Liver (tissue), 9 donors: Measurements from ENCODE around the gene TCEA3. TPM values are rescaled to one million over a fixed set of nuclear protein-coding genes. Genes with fewer than 3 reads are reported as not detected.
A peak's percentile ranks its signal among the peaks of the same experiment; 100 is the strongest.

ENCODE experiments used
- DNase-seq: peaks from one replicate; pipeline ENCODE4 v3.0.0-alpha.2; 2017; ENCODE audit warnings: low spot score
- H3K27ac ChIP-seq, 2 donors: one replicate each; pipeline ENCODE4 v1.7.0; 2013; ENCODE audit warnings: inconsistent platforms in 2 of 2, low read length in 2 of 2, control low read depth in 1 of 2, low read depth in 1 of 2, mild to moderate bottlenecking in 1 of 2
- H3K27me3 ChIP-seq, 4 donors: one replicate each; pipeline versions ENCODE4 v1.6.1 to v1.7.0; 2013; ENCODE audit warnings: low read length in 3 of 4, inconsistent platforms in 1 of 4, mild to moderate bottlenecking in 1 of 4, moderate library complexity in 1 of 4; ENCODE audit not compliant: control insufficient read depth in 4 of 4, insufficient read depth in 4 of 4
- H3K36me3 ChIP-seq, 4 donors: one replicate each; pipeline versions ENCODE4 v1.6.1 to v1.7.0; 2013; ENCODE audit warnings: low read length in 3 of 4, mild to moderate bottlenecking in 3 of 4, low read depth in 1 of 4, moderate library complexity in 1 of 4; ENCODE audit not compliant: control insufficient read depth in 4 of 4, insufficient read depth in 3 of 4
- H3K4me1 ChIP-seq, 4 donors: one replicate each; pipeline versions ENCODE4 v1.6.1 to v1.7.0; 2013; ENCODE audit warnings: low read length in 3 of 4, mild to moderate bottlenecking in 3 of 4, moderate library complexity in 1 of 4; ENCODE audit not compliant: control insufficient read depth in 4 of 4, insufficient read depth in 4 of 4
- H3K4me3 ChIP-seq, 3 donors: one replicate each; pipeline versions ENCODE4 v1.6.1 to v1.7.0; 2013; ENCODE audit warnings: low read length in 3 of 3, control low read depth in 1 of 3, low read depth in 1 of 3, mild to moderate bottlenecking in 1 of 3
- H3K9ac ChIP-seq, 2 donors: one replicate each; pipeline ENCODE4 v1.7.0; 2013; ENCODE audit warnings: low read length in 2 of 2, mild to moderate bottlenecking in 2 of 2, moderate library complexity in 2 of 2, control low read depth in 1 of 2, low read depth in 1 of 2
- H3K9me3 ChIP-seq, 4 donors: one replicate each; pipeline versions ENCODE4 v1.6.1 to v1.7.0; 2013; ENCODE audit warnings: low read length in 3 of 4; ENCODE audit not compliant: control insufficient read depth in 4 of 4
- EGR1 ChIP-seq, 2 donors: IDR thresholded peaks; 2 replicates each; pipeline ENCODE4 v1.6.1; 2016 to 2018; ENCODE audit warnings: antibody characterized with exemption in 2 of 2, low read depth in 2 of 2
- FOXA1 ChIP-seq: IDR thresholded peaks from 2 replicates; pipeline ENCODE4 v1.6.1; 2016; ENCODE audit warnings: antibody characterized with exemption
- FOXA2 ChIP-seq: IDR thresholded peaks from 2 replicates; pipeline ENCODE4 v1.6.1; 2016; ENCODE audit warnings: antibody characterized with exemption
- GABPA ChIP-seq, 2 donors: IDR thresholded peaks in 1 of 2; conservative IDR thresholded peaks in 1 of 2; 2 replicates each; pipeline ENCODE4 v1.6.1; 2016; ENCODE audit warnings: antibody characterized with exemption in 2 of 2, mild to moderate bottlenecking in 1 of 2, moderate library complexity in 1 of 2
- HNF4A ChIP-seq, 2 donors: conservative IDR thresholded peaks; 2 replicates each; pipeline ENCODE4 v1.6.1; 2016; ENCODE audit warnings: antibody characterized with exemption in 2 of 2, mild to moderate bottlenecking in 2 of 2
- HNF4G ChIP-seq: IDR thresholded peaks from 2 replicates; pipeline ENCODE4 v1.6.1; 2016; ENCODE audit warnings: antibody characterized with exemption
- JUND ChIP-seq, 2 donors: IDR thresholded peaks; 2 replicates each; pipeline ENCODE4 v1.6.1; 2016; ENCODE audit warnings: antibody characterized with exemption in 2 of 2
- NR2F2 ChIP-seq: IDR thresholded peaks from 2 replicates; pipeline ENCODE4 v1.6.1; 2016; ENCODE audit warnings: antibody characterized with exemption
- RAD21 ChIP-seq, 2 donors: IDR thresholded peaks; 2 replicates each; pipeline ENCODE4 v1.6.1; 2016; ENCODE audit warnings: antibody characterized with exemption in 2 of 2, mild to moderate bottlenecking in 2 of 2
- RXRA ChIP-seq, 2 donors: IDR thresholded peaks; 2 replicates each; pipeline ENCODE4 v1.6.1; 2017 to 2018; ENCODE audit warnings: antibody characterized with exemption in 2 of 2, mild to moderate bottlenecking in 1 of 2
- SP1 ChIP-seq: IDR thresholded peaks from 2 replicates; pipeline ENCODE4 v1.6.1; 2018; ENCODE audit warnings: antibody characterized with exemption, mild to moderate bottlenecking
- TAF1 ChIP-seq: conservative IDR thresholded peaks from 2 replicates; pipeline ENCODE4 v1.6.1; 2016; ENCODE audit warnings: antibody characterized with exemption, mild to moderate bottlenecking
- YY1 ChIP-seq: IDR thresholded peaks from 2 replicates; pipeline ENCODE4 v1.6.1; 2016; ENCODE audit warnings: antibody characterized with exemption, mild to moderate bottlenecking
- WGBS: extraction: QIAGEN DNeasy Blood & Tissue Kit; methylation state at CpG from one replicate; pipeline ENCODE4 v1.1.7; 2013; 5-methylcytosine and 5-hydroxymethylcytosine counted together
- polyA plus RNA-seq, 2 donors: library from polyadenylated mRNA; stranded (reverse) in 1 of 2; unstranded in 1 of 2; fragments of 200-250 nt in 1 of 2; fragments of >200 nt in 1 of 2; fragmentation: Nextera tagmentation in 1 of 2; extraction: Ambion mirVana in 1 of 2; gene quantifications; one replicate each; pipeline versions ENCODE4 v1.2.1 to v1.2.3, GENCODE V29; 2013 to 2015
- total RNA-seq, 2 donors: library from RNA; depleted of rRNA; stranded (reverse); fragments of >200 nt; gene quantifications; one replicate each; pipeline ENCODE4 v1.2.3, GENCODE V29; 2014
- TF ChIP-seq, protein P1 (sequence below): IDR thresholded peaks from 2 replicates; pipeline ENCODE4 v1.6.1; 2016; ENCODE audit warnings: antibody characterized with exemption
- TF ChIP-seq, protein P2 (sequence below): fragments of 150-350 bp; IDR thresholded peaks from 2 replicates; pipeline ENCODE4 v1.5.1; 2017; ENCODE audit warnings: improper control_type of control experiment, low read depth, low read length; ENCODE audit not compliant: missing input control
- TF ChIP-seq, protein P3 (sequence below): IDR thresholded peaks from 2 replicates; pipeline ENCODE4 v1.6.1; 2016; ENCODE audit warnings: antibody characterized with exemption
- TF ChIP-seq, protein P4 (sequence below): IDR thresholded peaks from 2 replicates; pipeline ENCODE4 v1.6.1; 2016; ENCODE audit warnings: antibody characterized with exemption
- TF ChIP-seq, protein P5 (sequence below): IDR thresholded peaks from 2 replicates; pipeline ENCODE4 v1.6.1; 2016; ENCODE audit warnings: antibody characterized with exemption, mild to moderate bottlenecking
- donor health status: healthy.
- donor health status: healthy.
- donor health status: healthy.
- donor health status: healthy.
- donor health status: healthy.

The TCEA3 gene
- total and polyA plus RNA-seq, 4 donors = 29.6 to 142 (median 47.6) TPM

DNA sequence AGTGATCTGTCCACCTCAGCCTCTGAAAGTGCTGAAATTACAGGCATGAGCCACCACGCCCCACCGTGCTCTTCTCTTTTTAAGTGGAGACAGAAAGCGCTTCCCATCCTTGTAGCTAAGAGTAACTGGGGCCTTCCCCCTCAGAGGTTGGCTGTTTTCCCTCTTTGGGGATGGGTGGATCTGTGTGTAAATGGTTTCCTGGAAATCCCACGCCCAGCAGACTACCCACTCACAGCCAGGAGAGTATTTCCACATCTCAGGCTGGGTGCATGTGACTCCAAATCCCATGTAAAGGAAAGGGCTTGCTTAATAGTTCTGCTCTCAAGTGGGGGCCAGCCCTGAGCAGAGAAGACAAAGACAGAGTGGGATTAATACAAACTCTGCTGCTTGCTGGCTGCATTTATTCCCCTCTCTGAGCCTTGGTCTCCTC, 19.6 kb upstream of the TCEA3 start:
- Histone ChIP-seq H3K9ac (peak overlapping the region; percentile 72 to 96), H3K36me3 (peaks cover 0 to 5% (median 2%) of the 10 kb centered on the region in 4 donors), H3K27ac (peak overlapping the region; percentile 83 to 89), H3K4me1 (peaks cover 5 to 35% (median 22%) of the 10 kb centered on the region in 4 donors), H3K27me3 (no peaks in the 10 kb centered on the region), H3K9me3 (no peaks in the 10 kb centered on the region), H3K4me3 (peak overlapping the region; percentile 44 to 72 (median 56))
- WGBS = 37% methylated on average over 4 of the region's 4 CpGs
- DNase-seq = no peak
- TF ChIP-seq, protein P1, sequence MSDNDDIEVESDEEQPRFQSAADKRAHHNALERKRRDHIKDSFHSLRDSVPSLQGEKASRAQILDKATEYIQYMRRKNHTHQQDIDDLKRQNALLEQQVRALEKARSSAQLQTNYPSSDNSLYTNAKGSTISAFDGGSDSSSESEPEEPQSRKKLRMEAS = peak; percentile 97
- TF ChIP-seq RXRA (IDR thresholded peaks at IDR 0.05) (peak; percentile 83 to 92), HNF4G (peak; percentile 45), TAF1 (peak; percentile 34), HNF4A (conservative IDR thresholded peaks at IDR 0.05) (peak; percentile 72 to 80), GABPA (IDR thresholded peaks at IDR 0.05 in 1 of 2, conservative IDR thresholded peaks at IDR 0.05 in 1 of 2) (peak in 1 of 2 donors; percentile 56), EGR1 (IDR thresholded peaks at IDR 0.05; ENCODE audit: low read depth in 2 of 2) (peak; percentile 68 to 93), JUND (IDR thresholded peaks at IDR 0.05) (peak; percentile 55 to 70), RAD21 (IDR thresholded peaks at IDR 0.05) (peak; percentile 55 to 69), YY1 (peak; percentile 69), SP1 (peak; percentile 93), NR2F2 (peak; percentile 34), FOXA1 (peak; percentile 40), FOXA2 (no peak)
- TF ChIP-seq, protein P2, sequence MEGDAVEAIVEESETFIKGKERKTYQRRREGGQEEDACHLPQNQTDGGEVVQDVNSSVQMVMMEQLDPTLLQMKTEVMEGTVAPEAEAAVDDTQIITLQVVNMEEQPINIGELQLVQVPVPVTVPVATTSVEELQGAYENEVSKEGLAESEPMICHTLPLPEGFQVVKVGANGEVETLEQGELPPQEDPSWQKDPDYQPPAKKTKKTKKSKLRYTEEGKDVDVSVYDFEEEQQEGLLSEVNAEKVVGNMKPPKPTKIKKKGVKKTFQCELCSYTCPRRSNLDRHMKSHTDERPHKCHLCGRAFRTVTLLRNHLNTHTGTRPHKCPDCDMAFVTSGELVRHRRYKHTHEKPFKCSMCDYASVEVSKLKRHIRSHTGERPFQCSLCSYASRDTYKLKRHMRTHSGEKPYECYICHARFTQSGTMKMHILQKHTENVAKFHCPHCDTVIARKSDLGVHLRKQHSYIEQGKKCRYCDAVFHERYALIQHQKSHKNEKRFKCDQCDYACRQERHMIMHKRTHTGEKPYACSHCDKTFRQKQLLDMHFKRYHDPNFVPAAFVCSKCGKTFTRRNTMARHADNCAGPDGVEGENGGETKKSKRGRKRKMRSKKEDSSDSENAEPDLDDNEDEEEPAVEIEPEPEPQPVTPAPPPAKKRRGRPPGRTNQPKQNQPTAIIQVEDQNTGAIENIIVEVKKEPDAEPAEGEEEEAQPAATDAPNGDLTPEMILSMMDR = no peak
- TF ChIP-seq, protein P3, sequence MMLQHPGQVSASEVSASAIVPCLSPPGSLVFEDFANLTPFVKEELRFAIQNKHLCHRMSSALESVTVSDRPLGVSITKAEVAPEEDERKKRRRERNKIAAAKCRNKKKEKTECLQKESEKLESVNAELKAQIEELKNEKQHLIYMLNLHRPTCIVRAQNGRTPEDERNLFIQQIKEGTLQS = peak; percentile 60
- TF ChIP-seq, protein P4, sequence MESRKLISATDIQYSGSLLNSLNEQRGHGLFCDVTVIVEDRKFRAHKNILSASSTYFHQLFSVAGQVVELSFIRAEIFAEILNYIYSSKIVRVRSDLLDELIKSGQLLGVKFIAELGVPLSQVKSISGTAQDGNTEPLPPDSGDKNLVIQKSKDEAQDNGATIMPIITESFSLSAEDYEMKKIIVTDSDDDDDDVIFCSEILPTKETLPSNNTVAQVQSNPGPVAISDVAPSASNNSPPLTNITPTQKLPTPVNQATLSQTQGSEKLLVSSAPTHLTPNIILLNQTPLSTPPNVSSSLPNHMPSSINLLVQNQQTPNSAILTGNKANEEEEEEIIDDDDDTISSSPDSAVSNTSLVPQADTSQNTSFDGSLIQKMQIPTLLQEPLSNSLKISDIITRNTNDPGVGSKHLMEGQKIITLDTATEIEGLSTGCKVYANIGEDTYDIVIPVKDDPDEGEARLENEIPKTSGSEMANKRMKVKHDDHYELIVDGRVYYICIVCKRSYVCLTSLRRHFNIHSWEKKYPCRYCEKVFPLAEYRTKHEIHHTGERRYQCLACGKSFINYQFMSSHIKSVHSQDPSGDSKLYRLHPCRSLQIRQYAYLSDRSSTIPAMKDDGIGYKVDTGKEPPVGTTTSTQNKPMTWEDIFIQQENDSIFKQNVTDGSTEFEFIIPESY = peak; percentile 86
- TF ChIP-seq, protein P5, sequence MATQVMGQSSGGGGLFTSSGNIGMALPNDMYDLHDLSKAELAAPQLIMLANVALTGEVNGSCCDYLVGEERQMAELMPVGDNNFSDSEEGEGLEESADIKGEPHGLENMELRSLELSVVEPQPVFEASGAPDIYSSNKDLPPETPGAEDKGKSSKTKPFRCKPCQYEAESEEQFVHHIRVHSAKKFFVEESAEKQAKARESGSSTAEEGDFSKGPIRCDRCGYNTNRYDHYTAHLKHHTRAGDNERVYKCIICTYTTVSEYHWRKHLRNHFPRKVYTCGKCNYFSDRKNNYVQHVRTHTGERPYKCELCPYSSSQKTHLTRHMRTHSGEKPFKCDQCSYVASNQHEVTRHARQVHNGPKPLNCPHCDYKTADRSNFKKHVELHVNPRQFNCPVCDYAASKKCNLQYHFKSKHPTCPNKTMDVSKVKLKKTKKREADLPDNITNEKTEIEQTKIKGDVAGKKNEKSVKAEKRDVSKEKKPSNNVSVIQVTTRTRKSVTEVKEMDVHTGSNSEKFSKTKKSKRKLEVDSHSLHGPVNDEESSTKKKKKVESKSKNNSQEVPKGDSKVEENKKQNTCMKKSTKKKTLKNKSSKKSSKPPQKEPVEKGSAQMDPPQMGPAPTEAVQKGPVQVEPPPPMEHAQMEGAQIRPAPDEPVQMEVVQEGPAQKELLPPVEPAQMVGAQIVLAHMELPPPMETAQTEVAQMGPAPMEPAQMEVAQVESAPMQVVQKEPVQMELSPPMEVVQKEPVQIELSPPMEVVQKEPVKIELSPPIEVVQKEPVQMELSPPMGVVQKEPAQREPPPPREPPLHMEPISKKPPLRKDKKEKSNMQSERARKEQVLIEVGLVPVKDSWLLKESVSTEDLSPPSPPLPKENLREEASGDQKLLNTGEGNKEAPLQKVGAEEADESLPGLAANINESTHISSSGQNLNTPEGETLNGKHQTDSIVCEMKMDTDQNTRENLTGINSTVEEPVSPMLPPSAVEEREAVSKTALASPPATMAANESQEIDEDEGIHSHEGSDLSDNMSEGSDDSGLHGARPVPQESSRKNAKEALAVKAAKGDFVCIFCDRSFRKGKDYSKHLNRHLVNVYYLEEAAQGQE = peak; percentile 60
